Tibial nerve (tissue), 4 donors: Measurements from ENCODE around the gene ZNF407. TPM values are rescaled to one million over a fixed set of nuclear protein-coding genes. Genes with fewer than 3 reads are reported as not detected.

ENCODE experiments used
- DNase-seq, 2 donors: peaks; one replicate each; pipeline ENCODE4 v3.0.0-alpha.2; 2019; ENCODE audit warnings: low spot score in 2 of 2
- H3K27ac ChIP-seq, 4 donors: fragments of 200-600 bp; sonication (generic) in 3 of 4; one replicate each; pipeline ENCODE4 v1.5.1; 2017 to 2019; ENCODE audit warnings: mild to moderate bottlenecking in 1 of 4
- H3K27me3 ChIP-seq, 2 donors: fragments of 200-600 bp; sonication (generic) in 1 of 2; one replicate each; pipeline versions ENCODE4 v1.5.1 to v1.6.0; 2017 to 2019
- H3K36me3 ChIP-seq, 3 donors: fragments of 200-600 bp; sonication (generic); one replicate each; pipeline ENCODE4 v1.5.1; 2018 to 2019
- H3K4me1 ChIP-seq, 4 donors: fragments of 200-600 bp; sonication (generic) in 3 of 4; one replicate each; pipeline ENCODE4 v1.5.1; 2017 to 2019
- H3K4me3 ChIP-seq, 4 donors: fragments of 200-600 bp; sonication (generic) in 3 of 4; one replicate each; pipeline ENCODE4 v1.5.1; 2017 to 2019; ENCODE audit warnings: mild to moderate bottlenecking in 1 of 4, moderate library complexity in 1 of 4
- H3K9me3 ChIP-seq, 4 donors: fragments of 200-600 bp; sonication (generic) in 3 of 4; one replicate each; pipeline ENCODE4 v1.5.1; 2017 to 2019
- CTCF ChIP-seq, 5 experiments: fragments of 200-600 bp in 3 of 5; fragments of 450-650 bp in 2 of 5; sonication (generic) in 3 of 5; IDR thresholded peaks; one replicate each; pipeline ENCODE4 v1.5.1; 2016 to 2019; ENCODE audit warnings: antibody characterized with exemption in 5 of 5, mild to moderate bottlenecking in 3 of 5, moderate library complexity in 2 of 5
- EP300 ChIP-seq, 2 donors: sonication (generic); formaldehyde crosslinking; IDR thresholded peaks; one replicate each; pipeline ENCODE4 v1.6.1; 2017; ENCODE audit warnings: antibody characterized with exemption in 2 of 2, mild to moderate bottlenecking in 1 of 2
- POLR2A ChIP-seq, 2 donors: fragments of 450-650 bp; IDR thresholded peaks; one replicate each; pipeline ENCODE4 v1.6.1; 2017; ENCODE audit warnings: antibody characterized with exemption in 2 of 2, mild to moderate bottlenecking in 2 of 2, moderate library complexity in 2 of 2
- WGBS, 2 donors: methylation state at CpG; one replicate each; pipeline ENCODE4 v1.1.5; 2018; 5-methylcytosine and 5-hydroxymethylcytosine counted together
- total RNA-seq, 4 donors: library from RNA; depleted of rRNA; stranded (reverse); fragments of >200 nt; gene quantifications; one replicate each; pipeline ENCODE4 v1.1.0, GENCODE V29; 2016

The ZNF407 gene
- total RNA-seq, 4 donors from 2014 or later = 18.6 to 22.8 (median 19.6) TPM

GRCh38 chr18:74630804-74631203 lies 33.1 kb downstream of the ZNF407 start:
- WGBS, 2 donors = 90 to 94% methylated on average over 6 of the region's 6 CpGs
- Histone ChIP-seq H3K27ac (no peak overlapping the region), H3K27me3 (no peaks in the 10 kb centered on the region), H3K36me3 (peaks cover 0 to 28% (median 0%) of the 10 kb centered on the region in 3 donors), H3K4me3 (no peak overlapping the region), H3K9me3 (no peaks in the 10 kb centered on the region), H3K4me1 (peaks cover 0 to 14% (median 0%) of the 10 kb centered on the region in 4 donors)
- no peak for TF ChIP-seq POLR2A (IDR thresholded peaks at IDR 0.05)
- TF ChIP-seq CTCF (IDR thresholded peaks at IDR 0.05) = no peak
- no peak for TF ChIP-seq EP300 (IDR thresholded peaks at IDR 0.05)
- no peak for DNase-seq

GRCh38 chr18:74631212-74631611 lies 33.5 kb downstream of the ZNF407 start:
- no peak overlapping the region for H3K4me3 ChIP-seq
- H3K36me3 ChIP-seq = peaks cover 0 to 28% (median 0%) of the 10 kb centered on the region in 3 donors
- WGBS, 2 donors = 51 to 68% methylated on average over 2 of the region's 2 CpGs
- no peaks in the 10 kb centered on the region for H3K27me3 ChIP-seq
- H3K9me3 ChIP-seq = no peaks in the 10 kb centered on the region
- no peak for DNase-seq
- no peak overlapping the region for H3K27ac ChIP-seq
- peaks cover 0 to 14% (median 0%) of the 10 kb centered on the region in 4 donors for H3K4me1 ChIP-seq
- no peak for TF ChIP-seq EP300 (IDR thresholded peaks at IDR 0.05)

- no peak for TF ChIP-seq CTCF (IDR thresholded peaks at IDR 0.05)
- no peak for TF ChIP-seq EP300 (IDR thresholded peaks at IDR 0.05)
- TF ChIP-seq POLR2A (IDR thresholded peaks at IDR 0.05) = no peak
- Histone ChIP-seq H3K36me3 (peaks cover 0 to 28% (median 0%) of the 10 kb centered on the region in 3 donors), H3K27ac (no peak overlapping the region), H3K27me3 (no peaks in the 10 kb centered on the region), H3K4me3 (no peak overlapping the region), H3K9me3 (no peaks in the 10 kb centered on the region), H3K4me1 (peaks cover 0 to 14% (median 0%) of the 10 kb centered on the region in 4 donors)
- 72 to 73% methylated on average over 13 of the region's 13 CpGs for WGBS, 2 donors
- no peak for DNase-seq
These were observed 34.1 kb downstream of the ZNF407 start for GRCh38 chr18:74631623-74632350.

- no peak overlapping the region for H3K4me3 ChIP-seq
- H3K27ac ChIP-seq = no peak overlapping the region
- no peaks in the 10 kb centered on the region for H3K9me3 ChIP-seq
- no peaks in the 10 kb centered on the region for H3K27me3 ChIP-seq
- WGBS, 2 donors = 68 to 92% methylated on average over 6 of the region's 6 CpGs
- TF ChIP-seq POLR2A (IDR thresholded peaks at IDR 0.05) (no peak), EP300 (IDR thresholded peaks at IDR 0.05) (no peak), CTCF (IDR thresholded peaks at IDR 0.05) (no peak)
- H3K36me3 ChIP-seq = peaks cover 0 to 28% (median 0%) of the 10 kb centered on the region in 3 donors
- no peak for DNase-seq
- peaks cover 0 to 14% (median 0%) of the 10 kb centered on the region in 4 donors for H3K4me1 ChIP-seq
These were observed 34.6 kb downstream of the ZNF407 start for GRCh38 chr18:74632351-74632679.

- Histone ChIP-seq H3K4me1 (peaks cover 0 to 14% (median 0%) of the 10 kb centered on the region in 4 donors), H3K27ac (no peak overlapping the region), H3K9me3 (no peaks in the 10 kb centered on the region), H3K27me3 (no peaks in the 10 kb centered on the region), H3K36me3 (peaks cover 0 to 28% (median 0%) of the 10 kb centered on the region in 3 donors), H3K4me3 (no peak overlapping the region)
- TF ChIP-seq POLR2A (IDR thresholded peaks at IDR 0.05) = no peak
- no peak for TF ChIP-seq EP300 (IDR thresholded peaks at IDR 0.05)
- TF ChIP-seq CTCF (IDR thresholded peaks at IDR 0.05) = no peak
- whole genome bisulfite sequencing, 2 donors = 86 to 87% methylated on average over 4 of the region's 4 CpGs
- no peak for DNase-seq
These were observed 35.2 kb downstream of the ZNF407 start for GRCh38 chr18:74632856-74633255.
